Neural cell (in vitro differentiated cells): ENCODE data around the gene PRAMEF4.
"Not testable (repeated sequence)": the region's sequence is repeated elsewhere in the genome, so short reads cannot be mapped to it uniquely, and the experiment has no call there.

Source experiments
- CTCF ChIP-seq: fragments of 450-650 bp; IDR thresholded peaks from 2 replicates; pipeline ENCODE4 v1.5.1; 2014; ENCODE audit warnings: antibody characterized with exemption, mild to moderate bottlenecking, moderate library complexity; ENCODE audit not compliant: poor library complexity, severe bottlenecking
- EZH2 ChIP-seq: fragments of 200-600, 300-800 bp; shearing (Covaris generic), sonication (generic); IDR thresholded peaks from 2 replicates; pipeline ENCODE4 v1.6.1; 2014; ENCODE audit warnings: antibody characterized with exemption, low read length, borderline replicate concordance, mild to moderate bottlenecking; ENCODE audit not compliant: insufficient read depth, poor library complexity, severe bottlenecking
- MXI1 ChIP-seq: fragments of 450-650 bp; conservative IDR thresholded peaks from 2 replicates; pipeline ENCODE4 v1.6.1; 2014; ENCODE audit warnings: antibody characterized with exemption, mild to moderate bottlenecking; ENCODE audit not compliant: poor library complexity, severe bottlenecking
- POLR2AphosphoS5 ChIP-seq: IDR thresholded peaks from 2 replicates; pipeline ENCODE4 v1.6.1; 2012
- REST ChIP-seq: IDR thresholded peaks from 2 replicates; pipeline ENCODE4 v1.6.1; 2012; ENCODE audit warnings: borderline replicate concordance

- TF ChIP-seq CTCF, MXI1, EZH2, REST, POLR2AphosphoS5: not testable (repeated sequence)
Observed at GRCh38 chr1:12921749-12922148, 35.7 kb upstream of the PRAMEF4 start.
